WTC11 (cell line): ENCODE measurements around the gene VSX1. TPM values are rescaled to one million over a fixed set of nuclear protein-coding genes. Genes with fewer than 3 reads are reported as not detected.

Source experiments
- ATAC-seq: fragments of 200-7000 bp; cut with Tn5 transposase; 2 replicates; pipeline ENCODE4 v1.10.0; 2021; ENCODE audit warnings: mild to moderate bottlenecking, moderate library complexity
- CTCF ChIA-PET: fragments of 300-600 bp; sonication (Branson Sonifier 250); formaldehyde crosslinking; loops from one replicate; lab custom pipeline; 2021; ENCODE audit warnings: antibody characterized with exemption; lab: Charles Lee
- POLR2A ChIA-PET: fragments of 350-600 bp; sonication (Branson Sonifier 250); formaldehyde crosslinking; loops from one replicate; lab custom pipeline; 2021; ENCODE audit warnings: antibody characterized with exemption; lab: Charles Lee
- DNase-seq: peaks from one replicate; pipeline ENCODE4 v3.0.0; 2021; ENCODE audit warnings: low spot score
- H3K27ac Mint-ChIP-seq: 2 replicates; pipeline ENCODE4 v1.8.0; 2021; ENCODE audit warnings: mixed read lengths
- H3K27me3 Mint-ChIP-seq: 2 replicates; pipeline ENCODE4 v1.8.0; 2021; ENCODE audit warnings: low read depth, mild to moderate bottlenecking, moderate library complexity, mixed read lengths
- H3K36me3 Mint-ChIP-seq: 2 replicates; pipeline ENCODE4 v1.8.0; 2021; ENCODE audit warnings: mixed read lengths
- H3K4me1 Mint-ChIP-seq: 2 replicates; pipeline ENCODE4 v1.8.0; 2022; ENCODE audit warnings: mixed read lengths
- H3K4me3 Mint-ChIP-seq: 2 replicates; pipeline ENCODE4 v1.8.0; 2021; ENCODE audit warnings: mild to moderate bottlenecking, moderate library complexity, mixed read lengths
- H3K9me3 Mint-ChIP-seq: 2 replicates; pipeline ENCODE4 v1.8.0; 2021; ENCODE audit warnings: mixed read lengths
- ATF6 ChIP-seq: sonication (generic); formaldehyde crosslinking; IDR thresholded peaks from 2 replicates; pipeline ENCODE4 v1.8.1; 2023; ENCODE audit warnings: mild to moderate bottlenecking, missing genetic modification reagents
- E2F1 ChIP-seq: sonication (generic); formaldehyde crosslinking; IDR thresholded peaks from 2 replicates; pipeline ENCODE4 v1.8.0; 2022; ENCODE audit warnings: mild to moderate bottlenecking, missing genetic modification reagents
- FOXK1 ChIP-seq: sonication (generic); formaldehyde crosslinking; IDR thresholded peaks from 2 replicates; pipeline ENCODE4 v1.8.0; 2022; ENCODE audit warnings: mild to moderate bottlenecking, moderate library complexity, missing genetic modification reagents
- FOXP1 ChIP-seq: sonication (generic); formaldehyde crosslinking; IDR thresholded peaks from 2 replicates; pipeline ENCODE4 v1.8.0; 2022; ENCODE audit warnings: missing genetic modification reagents, mild to moderate bottlenecking, moderate library complexity, borderline replicate concordance
- KAT7 ChIP-seq: sonication (generic); formaldehyde crosslinking; IDR thresholded peaks from 2 replicates; pipeline ENCODE4 v1.8.1; 2023; ENCODE audit warnings: missing genetic modification reagents, mild to moderate bottlenecking, borderline replicate concordance
- MLX ChIP-seq: sonication (generic); formaldehyde crosslinking; IDR thresholded peaks from 2 replicates; pipeline ENCODE4 v1.8.1; 2023; ENCODE audit warnings: mild to moderate bottlenecking, missing genetic modification reagents, moderate library complexity
- MXD4 ChIP-seq: fragments of 250-450 bp; sonication (Bioruptor Pico); IDR thresholded peaks from 2 replicates; pipeline ENCODE4 v1.8.0; 2021; ENCODE audit warnings: mild to moderate bottlenecking, moderate library complexity, borderline replicate concordance
- MYBL2 ChIP-seq: sonication (generic); formaldehyde crosslinking; IDR thresholded peaks from 2 replicates; pipeline ENCODE4 v1.8.1; 2023; ENCODE audit warnings: mild to moderate bottlenecking, moderate library complexity, missing genetic modification reagents
- NR3C1 ChIP-seq: sonication (generic); formaldehyde crosslinking; conservative IDR thresholded peaks from 2 replicates; pipeline ENCODE4 v1.8.1; 2023; ENCODE audit warnings: low read depth, mild to moderate bottlenecking, missing genetic modification reagents
- OVOL2 ChIP-seq: fragments of 250-450 bp; sonication (Bioruptor Pico); IDR thresholded peaks from 2 replicates; pipeline ENCODE4 v1.9.0; 2021; ENCODE audit warnings: mild to moderate bottlenecking, borderline replicate concordance
- SP1 ChIP-seq: sonication (generic); formaldehyde crosslinking; conservative IDR thresholded peaks from 2 replicates; pipeline ENCODE4 v1.8.1; 2022; ENCODE audit warnings: missing genetic modification reagents
- USF1 ChIP-seq: sonication (generic); formaldehyde crosslinking; IDR thresholded peaks from 2 replicates; pipeline ENCODE4 v1.8.0; 2022; ENCODE audit warnings: mild to moderate bottlenecking, missing genetic modification reagents
- USF2 ChIP-seq: sonication (generic); formaldehyde crosslinking; IDR thresholded peaks from 2 replicates; pipeline ENCODE4 v1.8.1; 2023; ENCODE audit warnings: mild to moderate bottlenecking, missing genetic modification reagents, moderate library complexity
- ZNF138 ChIP-seq: sonication (generic); formaldehyde crosslinking; conservative IDR thresholded peaks from 2 replicates; pipeline ENCODE4 v1.8.1; 2022; ENCODE audit warnings: mild to moderate bottlenecking, moderate library complexity, missing genetic modification reagents
- ZNF232 ChIP-seq: sonication (generic); formaldehyde crosslinking; IDR thresholded peaks from 2 replicates; pipeline ENCODE4 v1.8.0; 2022; ENCODE audit warnings: mild to moderate bottlenecking, missing genetic modification reagents
- ZNF263 ChIP-seq: sonication (generic); formaldehyde crosslinking; IDR thresholded peaks from 2 replicates; pipeline ENCODE4 v1.8.1; 2022; ENCODE audit warnings: low read depth, mild to moderate bottlenecking, moderate library complexity, missing genetic modification reagents
- ZNF317 ChIP-seq: sonication (generic); formaldehyde crosslinking; IDR thresholded peaks from 2 replicates; pipeline ENCODE4 v1.8.1; 2023; ENCODE audit warnings: low read depth, mild to moderate bottlenecking, moderate library complexity, missing genetic modification reagents, borderline replicate concordance
- ZNF671 ChIP-seq: fragments of 250-450 bp; sonication (Bioruptor Pico); IDR thresholded peaks from 2 replicates; pipeline ENCODE4 v1.8.0; 2021; ENCODE audit warnings: mild to moderate bottlenecking
- ZSCAN18 ChIP-seq: fragments of 250-450 bp; sonication (Bioruptor Pico); IDR thresholded peaks from 2 replicates; pipeline ENCODE4 v2.1.2; 2022; ENCODE audit warnings: mild to moderate bottlenecking, moderate library complexity
- total RNA-seq: library from RNA; stranded (reverse); gene quantifications from 3 replicates; pipeline ENCODE4 v1.2.3, GENCODE V29; 2021

Gene VSX1
- total RNA-seq, 1 experiment from 2014 or later: not detected

- no peak for TF ChIP-seq ZNF138
- TF ChIP-seq MXD4: no peak
- no peak for TF ChIP-seq ZNF317 (CRISPR knock-in tag)
- no peak for TF ChIP-seq ZNF263 (CRISPR knock-in tag)
- TF ChIP-seq NR3C1: no peak
- TF ChIP-seq USF1 (CRISPR knock-in tag): no peak
- TF ChIP-seq MLX (CRISPR knock-in tag): no peak
Measured at GRCh38 chr20:25089096-25089495, 7.2 kb upstream of the VSX1 start.

GRCh38 chr20:25088267-25088666 is 6.3 kb upstream of the VSX1 start:
- no peak overlapping the region for H3K4me3 Mint-ChIP-seq
- H3K36me3 Mint-ChIP-seq: no peaks in the 10 kb centered on the region
- ChIA-PET POLR2A (no interaction called here), CTCF (interaction anchor here (0.5 kb wide), 1 partner anchor 303 kb away, joined by 4 read pairs; no protein-coding TSS in a partner anchor)
- ATAC-seq (no peak), DNase-seq (no peak)
- peaks cover 51% of the 10 kb centered on the region for H3K27me3 Mint-ChIP-seq
- TF ChIP-seq MXD4 (no peak), ZSCAN18 (CRISPR knock-in tag) (no peak), E2F1 (CRISPR knock-in tag) (no peak), KAT7 (CRISPR knock-in tag) (no peak), FOXK1 (CRISPR knock-in tag) (no peak), MYBL2 (CRISPR knock-in tag) (no peak)
- H3K9me3 Mint-ChIP-seq: no peaks in the 10 kb centered on the region
- H3K27ac Mint-ChIP-seq: no peak overlapping the region
- peaks cover 34% of the 10 kb centered on the region for H3K4me1 Mint-ChIP-seq

More at GRCh38 chr20:25089096-25089495, 7.2 kb upstream of the VSX1 start:
- Mint-ChIP-seq H3K4me3 (no peak overlapping the region), H3K9me3 (no peaks in the 10 kb centered on the region), H3K27me3 (peaks cover 42% of the 10 kb centered on the region), H3K36me3 (no peaks in the 10 kb centered on the region), H3K27ac (no peak overlapping the region), H3K4me1 (peaks cover 28% of the 10 kb centered on the region)
- DNase-seq (no peak), ATAC-seq (no peak)
- ChIA-PET POLR2A (no interaction called here), CTCF (no interaction called here)

GRCh38 chr20:25087186-25087929 is 5.4 kb upstream of the VSX1 start:
- no peak overlapping the region for H3K4me3 Mint-ChIP-seq
- ChIA-PET POLR2A (interaction anchor here (0.6 kb wide), 1 partner anchor 327 kb away, joined by 3 read pairs; no protein-coding TSS in a partner anchor), CTCF (no interaction called here)
- no peak overlapping the region for H3K27ac Mint-ChIP-seq
- H3K36me3 Mint-ChIP-seq: no peaks in the 10 kb centered on the region
- DNase-seq (no peak), ATAC-seq (no peak)
- H3K27me3 Mint-ChIP-seq: peaks cover 60% of the 10 kb centered on the region
- no peak for TF ChIP-seq FOXP1 (CRISPR knock-in tag)
- H3K4me1 Mint-ChIP-seq: peaks cover 35% of the 10 kb centered on the region
- H3K9me3 Mint-ChIP-seq: no peaks in the 10 kb centered on the region

GRCh38 chr20:25085756-25086495 is 4.0 kb upstream of the VSX1 start:
- Mint-ChIP-seq H3K4me3 (no peak overlapping the region), H3K27ac (no peak overlapping the region), H3K4me1 (peaks cover 26% of the 10 kb centered on the region), H3K9me3 (no peaks in the 10 kb centered on the region), H3K36me3 (no peaks in the 10 kb centered on the region), H3K27me3 (peaks cover 72% of the 10 kb centered on the region)
- DNase-seq: no peak
- CTCF ChIA-PET: interaction anchor here (0.7 kb wide), 1 partner anchor 10 kb away, joined by 3 read pairs; no protein-coding TSS in a partner anchor
- POLR2A ChIA-PET: no interaction called here
- ATAC-seq: no peak
- TF ChIP-seq ATF6 (CRISPR knock-in tag) (no peak), SP1 (CRISPR knock-in tag) (no peak), USF2 (CRISPR knock-in tag) (no peak), ZNF671 (CRISPR knock-in tag) (no peak), USF1 (CRISPR knock-in tag) (no peak), OVOL2 (CRISPR knock-in tag) (no peak), ZNF232 (CRISPR knock-in tag) (no peak)
